Measurements from ENCODE around the gene SRRM3.
"Not testable (repeated sequence)": the region's sequence is repeated elsewhere in the genome, so short reads cannot be mapped to it uniquely, and the experiment has no call there.

SRRM3 gene

GRCh38 chr7:76231583-76231982 lies 29.9 kb downstream of the SRRM3 start:
- no peak for FAIRE-seq

DNA sequence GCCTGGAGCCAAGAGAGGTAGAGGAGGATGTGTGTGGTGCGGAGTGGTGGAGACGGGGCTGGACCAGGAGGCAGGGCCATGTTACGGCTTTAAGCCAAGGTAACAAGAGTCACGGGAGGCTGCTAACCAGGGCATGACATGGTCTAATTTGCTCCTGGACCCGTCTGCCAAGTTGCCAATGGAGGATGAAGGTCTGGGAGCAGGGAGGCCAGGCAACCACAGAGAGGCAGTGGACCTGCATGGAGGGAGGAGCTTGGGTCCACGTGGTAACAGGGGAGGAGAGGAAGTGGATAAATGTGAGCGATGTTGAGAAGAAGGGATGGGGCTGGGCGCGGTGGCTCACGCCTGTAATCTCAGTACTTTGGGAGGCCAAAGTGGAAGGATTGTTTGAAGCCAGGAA lies 31.0 kb downstream of the SRRM3 start:
- FAIRE-seq, result no peak

GRCh38 chr7:76233538-76234281 lies 32.0 kb downstream of the SRRM3 start:
- no peak for FAIRE-seq

DNA sequence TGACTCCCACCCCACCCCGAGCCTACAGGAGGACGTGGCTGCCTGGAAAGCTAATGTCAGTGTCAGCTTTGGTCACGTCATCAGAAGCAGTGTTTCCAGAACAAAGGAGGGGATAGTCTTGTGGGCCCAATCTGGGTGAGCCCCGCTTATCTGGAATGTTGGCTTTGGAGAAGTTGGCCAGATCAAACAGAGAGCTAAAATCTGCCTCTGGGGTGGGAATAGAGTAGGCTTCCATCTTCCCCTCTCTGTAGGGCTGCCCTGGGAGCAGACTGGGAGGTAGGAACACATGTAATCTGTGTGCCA lies 32.5 kb downstream of the SRRM3 start:
- FAIRE-seq, result no peak

DNA sequence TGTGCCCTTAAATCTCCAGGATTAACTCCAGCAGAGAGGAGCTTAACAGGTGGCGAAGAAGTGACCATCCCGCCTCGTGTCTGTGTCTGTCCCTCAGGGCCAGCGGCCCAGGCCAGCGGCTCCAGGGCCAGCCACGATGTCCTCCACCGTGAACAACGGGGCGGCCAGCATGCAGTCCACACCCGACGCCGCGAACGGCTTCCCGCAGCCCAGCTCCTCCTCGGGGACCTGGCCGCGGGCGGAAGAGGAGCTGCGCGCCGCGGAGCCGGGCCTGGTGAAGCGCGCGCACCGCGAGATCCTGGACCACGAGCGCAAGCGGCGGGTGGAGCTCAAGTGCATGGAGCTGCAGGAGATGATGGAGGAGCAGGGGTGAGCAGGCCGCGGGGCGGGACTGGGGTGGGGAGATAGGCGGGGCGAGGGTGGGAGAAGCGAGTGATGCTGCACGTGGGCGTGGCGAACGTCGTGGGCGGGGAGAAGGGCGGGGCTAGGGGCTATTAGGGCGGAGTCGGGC lies 33.3 kb downstream of the SRRM3 start:
- FAIRE-seq, result no peak

DNA sequence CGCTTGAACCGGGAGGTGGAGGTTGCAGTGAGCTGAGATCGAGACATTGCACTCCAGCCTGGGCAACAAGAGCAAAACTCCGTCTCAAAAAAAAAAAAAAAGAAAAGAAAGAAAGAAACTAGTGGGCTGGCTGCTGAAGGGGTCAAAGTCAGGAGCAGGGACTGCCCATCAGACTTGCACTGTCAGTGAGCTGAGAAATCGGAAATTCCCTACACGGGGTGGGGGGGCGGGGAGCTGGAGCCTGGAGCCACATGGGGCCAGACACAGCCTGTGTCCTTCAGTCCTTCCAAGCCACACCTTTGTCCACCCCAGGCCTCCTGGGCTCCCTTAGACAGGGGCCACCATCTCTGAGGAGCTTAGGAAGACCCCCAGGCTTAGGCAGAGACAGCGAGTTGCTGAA lies 34.5 kb downstream of the SRRM3 start:
- no peak for FAIRE-seq

DNA sequence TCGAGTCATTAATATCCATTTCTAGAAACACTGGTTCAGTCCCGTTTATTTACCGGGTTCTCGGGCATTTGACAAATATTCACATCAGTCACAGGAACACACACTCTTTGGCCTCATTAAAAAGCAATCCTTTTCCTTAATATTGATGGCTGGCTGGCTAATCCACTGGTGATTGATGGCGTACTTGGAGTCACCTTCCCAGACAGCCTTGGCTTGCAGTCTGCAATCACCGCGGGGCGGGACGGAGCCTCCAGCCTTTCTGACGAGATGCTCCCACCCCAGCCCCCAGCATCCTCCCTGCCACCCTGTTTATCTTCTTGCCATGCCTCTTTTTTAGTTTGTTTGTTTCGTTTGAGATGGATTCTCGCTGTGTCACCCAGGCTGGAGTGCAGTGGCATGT lies 36.6 kb downstream of the SRRM3 start:
- FAIRE-seq, result no peak

GRCh38 chr7:76241141-76241540 lies 39.4 kb downstream of the SRRM3 start:
- no peak for FAIRE-seq

- not testable (repeated sequence) for FAIRE-seq
Observed at GRCh38 chr7:76242517-76243063, 40.9 kb downstream of the SRRM3 start.

DNA sequence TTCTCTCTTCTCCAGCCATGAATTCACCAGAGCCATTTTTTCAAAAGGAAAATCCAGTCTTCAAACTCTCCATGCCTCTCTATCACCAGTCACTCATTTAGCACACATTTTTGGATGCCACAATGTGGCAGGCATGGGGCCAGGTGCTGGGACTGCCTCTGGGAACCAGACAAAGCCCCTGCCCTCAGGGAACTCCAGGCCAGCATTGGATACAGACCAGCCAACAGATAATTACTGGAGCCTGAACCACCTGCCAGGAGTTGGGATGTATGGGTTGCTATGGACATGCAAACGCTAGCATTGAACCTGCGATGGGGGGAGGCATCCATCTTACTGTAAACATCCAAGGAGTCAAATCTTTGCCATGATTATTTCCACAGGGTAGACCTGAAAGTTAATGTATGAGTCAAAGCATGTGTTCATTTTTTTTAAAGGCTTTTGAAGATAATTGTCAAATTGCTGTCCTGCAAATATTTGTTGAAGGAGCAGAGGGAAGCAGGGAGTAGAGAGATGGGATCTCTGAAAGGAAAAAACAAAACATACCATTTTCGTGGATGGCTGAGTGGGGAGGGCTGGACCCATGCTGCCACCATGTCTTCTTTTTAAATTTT lies 43.2 kb downstream of the SRRM3 start:
- FAIRE-seq, result no peak

GRCh38 chr7:76246804-76247389 lies 45.2 kb downstream of the SRRM3 start:
- no peak for FAIRE-seq

- FAIRE-seq, result no peak
Observed at GRCh38 chr7:76247938-76248337, 46.2 kb downstream of the SRRM3 start.

- FAIRE-seq, result no peak
Observed at GRCh38 chr7:76252021-76252420, 50.3 kb downstream of the SRRM3 start.

DNA sequence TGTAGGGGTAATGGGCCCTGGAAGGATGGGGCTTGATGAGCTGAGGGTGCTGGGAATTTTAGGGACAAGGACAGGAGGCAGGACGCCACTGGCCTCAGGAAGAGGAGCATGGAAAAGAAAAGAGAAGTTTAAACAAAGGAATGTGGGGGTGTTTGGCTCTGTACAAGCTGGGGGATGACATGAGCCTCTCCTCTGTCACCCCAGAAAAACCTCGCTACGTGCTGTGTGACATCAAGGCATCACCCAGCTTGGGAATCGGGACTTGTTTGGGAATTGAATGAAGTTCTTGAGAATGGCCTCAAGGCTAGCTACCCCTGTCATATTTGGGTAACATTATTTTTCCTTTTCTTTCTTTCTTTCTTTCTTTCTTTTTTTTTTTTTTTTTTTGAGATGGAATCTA lies 53.1 kb downstream of the SRRM3 start:
- no peak for FAIRE-seq

DNA sequence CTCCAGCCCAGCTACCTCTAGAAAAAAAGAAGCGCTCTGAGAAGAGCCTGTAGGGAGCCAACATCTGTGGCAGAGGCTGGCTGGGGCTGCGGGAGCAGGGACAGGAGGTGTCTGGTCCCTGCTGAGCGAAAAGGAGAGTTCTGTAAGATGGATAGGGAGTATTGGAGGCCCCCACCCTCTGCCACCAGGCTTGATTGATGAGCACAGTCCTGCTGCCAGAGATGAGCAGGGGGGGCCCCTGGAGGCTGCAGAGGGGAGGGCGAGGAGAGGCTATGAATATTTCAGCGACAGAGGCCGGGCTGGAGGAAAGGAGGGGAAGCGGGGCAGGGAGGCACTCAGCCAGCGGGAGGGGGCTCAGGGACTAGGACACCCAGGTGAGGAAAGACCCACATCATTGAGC lies 56.3 kb downstream of the SRRM3 start:
- no peak for FAIRE-seq

- no peak for FAIRE-seq
Observed at GRCh38 chr7:76259124-76260093, 57.7 kb downstream of the SRRM3 start.

DNA sequence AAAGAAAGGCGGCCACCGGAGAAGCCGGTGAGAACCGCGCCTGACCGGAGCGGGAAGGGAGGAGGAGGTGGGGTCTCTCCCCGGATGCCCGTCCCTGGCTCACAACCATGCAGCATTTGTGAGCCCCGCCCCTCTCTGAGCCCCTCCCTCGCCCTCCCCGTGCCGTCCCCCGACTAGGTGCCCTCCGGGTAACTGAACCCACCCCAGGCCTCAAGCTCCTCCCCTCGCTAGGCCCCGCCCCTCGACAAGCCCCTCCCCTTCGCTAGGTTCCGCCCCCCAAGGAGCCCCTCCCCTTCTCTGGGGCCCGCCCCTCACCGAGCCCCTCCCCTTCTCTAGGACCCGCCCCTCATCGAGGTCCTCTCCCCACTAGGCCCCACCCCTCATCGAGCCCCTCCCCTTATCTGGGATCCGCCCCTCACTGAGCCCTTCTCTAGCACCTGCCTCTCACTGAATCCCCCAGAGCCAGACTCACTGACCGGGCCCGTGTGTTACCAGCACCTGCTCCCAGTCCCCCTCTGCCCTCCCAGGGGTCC lies 58.5 kb downstream of the SRRM3 start:
- FAIRE-seq, result no peak

DNA sequence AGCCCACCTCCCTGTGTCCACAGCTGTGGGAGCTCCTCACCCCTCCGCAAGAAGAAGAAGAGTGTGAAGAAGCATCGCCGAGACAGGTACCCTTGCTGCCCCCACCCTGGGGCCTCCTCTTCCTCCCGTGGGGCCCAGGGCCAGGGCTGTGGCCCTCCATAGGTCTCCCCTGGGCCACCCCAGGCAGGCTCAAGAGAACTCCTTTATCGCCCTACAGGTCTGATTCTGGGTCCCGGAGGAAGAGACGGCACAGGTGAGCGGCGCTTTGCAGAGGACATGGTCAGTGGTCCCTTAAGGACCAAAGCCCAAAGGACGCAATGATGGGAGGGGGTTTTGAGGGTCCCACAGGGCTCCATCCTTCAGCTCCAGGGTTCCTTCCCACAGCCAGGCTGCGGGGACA lies 59.6 kb downstream of the SRRM3 start:
- no peak for FAIRE-seq

- no peak for FAIRE-seq
Observed at GRCh38 chr7:76261931-76262330, 60.2 kb downstream of the SRRM3 start.

DNA sequence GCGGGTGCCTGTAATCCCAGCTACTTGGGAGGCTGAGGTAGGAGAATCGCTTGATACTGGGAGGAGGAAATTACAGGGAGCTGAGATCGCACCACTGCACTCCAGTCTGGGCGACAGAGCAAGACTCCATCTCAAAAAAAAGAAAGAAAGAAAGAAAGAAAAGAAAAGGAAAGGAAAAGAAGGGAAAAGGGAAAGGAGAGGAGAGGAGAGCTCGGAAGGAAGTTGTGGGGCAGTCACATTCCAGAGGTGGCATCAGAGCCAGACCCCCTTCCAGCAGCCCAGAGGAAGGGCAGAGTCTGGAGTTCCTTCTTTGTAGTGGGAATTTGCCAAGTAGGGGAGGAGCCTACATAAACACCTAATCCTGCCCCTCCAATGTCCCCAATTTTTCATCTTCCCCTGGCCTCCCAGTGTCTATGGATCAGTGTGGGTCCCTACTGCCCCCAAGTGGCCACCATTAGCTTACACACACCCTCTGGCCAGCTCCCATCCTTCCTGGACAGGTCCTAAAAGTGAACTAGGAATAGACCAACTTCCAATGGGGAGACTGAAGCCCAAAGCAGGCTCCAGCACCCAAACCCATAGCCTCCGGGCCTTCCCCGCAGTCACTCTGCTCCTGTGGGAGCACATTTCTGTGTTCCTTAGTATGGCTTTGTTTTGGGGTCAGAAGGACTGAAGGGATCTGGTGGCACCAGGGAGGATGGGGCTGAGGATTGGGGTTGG lies 61.1 kb downstream of the SRRM3 start:
- no peak for FAIRE-seq

GRCh38 chr7:76265299-76265698 lies 63.6 kb downstream of the SRRM3 start:
- no peak for FAIRE-seq

All from endometrium (tissue), 2 donors.